ENCODE results near the gene SLC39A3.

The SLC39A3 gene

DNA sequence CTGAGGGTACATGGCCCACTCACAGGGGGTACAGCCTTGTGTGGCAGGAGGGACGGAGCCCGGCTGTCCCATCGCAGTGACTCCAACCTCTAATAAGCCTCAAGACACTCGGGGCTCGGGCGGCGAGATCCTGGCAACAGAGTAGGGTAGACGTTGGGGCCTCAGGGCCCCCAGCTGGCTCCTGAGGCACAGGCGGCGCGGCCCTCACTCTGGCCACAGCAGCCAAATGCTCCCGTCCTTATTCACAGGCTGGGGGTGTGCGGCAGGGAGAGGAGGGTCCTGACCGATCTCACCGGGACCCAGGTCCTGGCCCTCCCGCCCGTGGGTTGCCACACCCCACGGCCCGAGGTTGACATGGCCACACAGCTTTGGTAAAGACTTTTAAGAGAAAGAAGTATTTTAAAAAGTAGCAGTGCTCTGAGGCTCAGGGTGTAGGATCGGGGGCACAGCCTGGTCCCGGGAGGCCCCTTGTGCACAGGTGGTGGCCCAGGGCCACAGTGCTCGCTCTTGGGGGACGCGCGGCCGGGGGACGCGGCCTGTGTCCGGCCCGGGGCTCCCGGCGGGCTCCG lies 7.6 kb downstream of the SLC39A3 start:
- DNase-seq (ENCODE audit: low read depth, low spot score) = no peak
- Histone ChIP-seq H3K27ac (no peak overlapping the region), H3K9me3 (ENCODE audit: low read depth, low read length) (no peaks in the 10 kb centered on the region), H3K4me3 (no peak overlapping the region), H3K9ac (ENCODE audit: insufficient read length) (no peak overlapping the region), H3K36me3 (ENCODE audit: insufficient read depth, low read length) (peaks cover 8% of the 10 kb centered on the region; the same call in 1 of the 2 replicates)
- TF ChIP-seq EZH2 (IDR thresholded peaks at IDR 0.05) (no peak), FOXP2 (optimal IDR thresholded peaks at IDR 0.05; ENCODE audit: control extremely low read depth, extremely low read length, insufficient read depth) (no peak), POLR2AphosphoS5 (IDR thresholded peaks at IDR 0.05; ENCODE audit: borderline replicate concordance, low read depth, low read length) (no peak)

GRCh38 chr19:2731181-2731995 lies 8.4 kb downstream of the SLC39A3 start:
- H3K4me3 ChIP-seq = no peak overlapping the region

GRCh38 chr19:2729943-2730818 lies 9.6 kb downstream of the SLC39A3 start:
- Histone ChIP-seq H3K9ac (ENCODE audit: insufficient read length) (no peak overlapping the region), H3K27ac (no peak overlapping the region), H3K4me3 (no peak overlapping the region), H3K9me3 (ENCODE audit: low read depth, low read length) (no peaks in the 10 kb centered on the region), H3K36me3 (ENCODE audit: insufficient read depth, low read length) (no peaks in the 10 kb centered on the region)
- TF ChIP-seq FOXP2 (optimal IDR thresholded peaks at IDR 0.05; ENCODE audit: control extremely low read depth, extremely low read length, insufficient read depth) (no peak), EZH2 (IDR thresholded peaks at IDR 0.05) (no peak)
- no peak for DNase-seq (ENCODE audit: low read depth, low spot score)

More at GRCh38 chr19:2731181-2731995, 8.4 kb downstream of the SLC39A3 start:
- Histone ChIP-seq H3K9me3 (ENCODE audit: low read depth, low read length) (no peaks in the 10 kb centered on the region), H3K9ac (ENCODE audit: insufficient read length) (no peak overlapping the region), H3K36me3 (ENCODE audit: insufficient read depth, low read length) (peaks cover 2% of the 10 kb centered on the region; the same call in 1 of the 2 replicates), H3K27ac (no peak overlapping the region)
- DNase-seq (ENCODE audit: low read depth, low spot score) = no peak
- TF ChIP-seq EZH2 (IDR thresholded peaks at IDR 0.05) (no peak), POLR2AphosphoS5 (IDR thresholded peaks at IDR 0.05; ENCODE audit: borderline replicate concordance, low read depth, low read length) (no peak), FOXP2 (optimal IDR thresholded peaks at IDR 0.05; ENCODE audit: control extremely low read depth, extremely low read length, insufficient read depth) (no peak)

- TF ChIP-seq POLR2AphosphoS5 (IDR thresholded peaks at IDR 0.05; ENCODE audit: borderline replicate concordance, low read depth, low read length) (no peak), FOXP2 (optimal IDR thresholded peaks at IDR 0.05; ENCODE audit: control extremely low read depth, extremely low read length, insufficient read depth) (no peak), EZH2 (IDR thresholded peaks at IDR 0.05) (no peak)
- no peak for DNase-seq (ENCODE audit: low read depth, low spot score)
- Histone ChIP-seq H3K36me3 (ENCODE audit: insufficient read depth, low read length) (no peaks in the 10 kb centered on the region), H3K9me3 (ENCODE audit: low read depth, low read length) (no peaks in the 10 kb centered on the region), H3K27ac (no peak overlapping the region), H3K9ac (ENCODE audit: insufficient read length) (no peak overlapping the region), H3K4me3 (no peak overlapping the region)
Measured at GRCh38 chr19:2728783-2729387, 10.9 kb downstream of the SLC39A3 start.

DNA sequence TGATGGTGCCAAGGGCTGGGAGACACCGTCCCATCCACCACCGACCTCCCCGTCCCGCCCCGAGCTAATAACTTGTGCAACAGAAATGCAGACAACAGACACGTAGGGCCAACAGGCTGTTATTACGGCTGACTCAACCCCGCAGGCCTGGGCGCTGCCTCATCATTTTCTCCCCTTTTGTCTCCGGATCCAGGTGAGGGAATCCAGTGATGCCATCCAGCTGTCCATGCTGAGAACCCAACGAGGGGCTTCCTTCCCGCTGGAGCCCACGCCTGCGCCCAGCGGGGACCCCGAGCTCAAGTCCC lies 12.2 kb downstream of the SLC39A3 start:
- TF ChIP-seq EZH2 (IDR thresholded peaks at IDR 0.05) = no peak
- TF ChIP-seq POLR2AphosphoS5 (IDR thresholded peaks at IDR 0.05; ENCODE audit: borderline replicate concordance, low read depth, low read length) = no peak
- TF ChIP-seq FOXP2 (optimal IDR thresholded peaks at IDR 0.05; ENCODE audit: control extremely low read depth, extremely low read length, insufficient read depth) = no peak
- no peaks in the 10 kb centered on the region for H3K9me3 ChIP-seq (ENCODE audit: low read depth, low read length)
- H3K27ac ChIP-seq = no peak overlapping the region
- DNase-seq (ENCODE audit: low read depth, low spot score) = no peak
- H3K4me3 ChIP-seq = no peak overlapping the region
- no peaks in the 10 kb centered on the region for H3K36me3 ChIP-seq (ENCODE audit: insufficient read depth, low read length)
- no peak overlapping the region for H3K9ac ChIP-seq (ENCODE audit: insufficient read length)

GRCh38 chr19:2726904-2727639 lies 12.7 kb downstream of the SLC39A3 start:
- H3K27ac ChIP-seq = no peak overlapping the region
- TF ChIP-seq EZH2 (IDR thresholded peaks at IDR 0.05) (no peak), POLR2AphosphoS5 (IDR thresholded peaks at IDR 0.05; ENCODE audit: borderline replicate concordance, low read depth, low read length) (no peak)
- no peak overlapping the region for H3K4me3 ChIP-seq
- H3K9ac ChIP-seq (ENCODE audit: insufficient read length) = no peak overlapping the region
- H3K36me3 ChIP-seq (ENCODE audit: insufficient read depth, low read length) = no peaks in the 10 kb centered on the region
- H3K9me3 ChIP-seq (ENCODE audit: low read depth, low read length) = no peaks in the 10 kb centered on the region
- DNase-seq (ENCODE audit: low read depth, low spot score) = no peak

GRCh38 chr19:2726160-2726855 lies 13.5 kb downstream of the SLC39A3 start:
- TF ChIP-seq POLR2AphosphoS5 (IDR thresholded peaks at IDR 0.05; ENCODE audit: borderline replicate concordance, low read depth, low read length) (no peak), FOXP2 (optimal IDR thresholded peaks at IDR 0.05; ENCODE audit: control extremely low read depth, extremely low read length, insufficient read depth) (no peak)
- Histone ChIP-seq H3K27ac (no peak overlapping the region), H3K9me3 (ENCODE audit: low read depth, low read length) (no peaks in the 10 kb centered on the region), H3K9ac (ENCODE audit: insufficient read length) (no peak overlapping the region), H3K4me3 (no peak overlapping the region), H3K36me3 (ENCODE audit: insufficient read depth, low read length) (no peaks in the 10 kb centered on the region)
- no peak for DNase-seq (ENCODE audit: low read depth, low spot score)

Data from SK-N-MC (cell line).